ENCODE measurements around the gene TMEM132A.
"Not testable (repeated sequence)": the region's sequence is repeated elsewhere in the genome, so short reads cannot be mapped to it uniquely, and the experiment has no call there.

Gene TMEM132A

GRCh38 chr11:60964801-60965200, 40.5 kb downstream of the TMEM132A start:
- no peak for DNase-seq

DNA sequence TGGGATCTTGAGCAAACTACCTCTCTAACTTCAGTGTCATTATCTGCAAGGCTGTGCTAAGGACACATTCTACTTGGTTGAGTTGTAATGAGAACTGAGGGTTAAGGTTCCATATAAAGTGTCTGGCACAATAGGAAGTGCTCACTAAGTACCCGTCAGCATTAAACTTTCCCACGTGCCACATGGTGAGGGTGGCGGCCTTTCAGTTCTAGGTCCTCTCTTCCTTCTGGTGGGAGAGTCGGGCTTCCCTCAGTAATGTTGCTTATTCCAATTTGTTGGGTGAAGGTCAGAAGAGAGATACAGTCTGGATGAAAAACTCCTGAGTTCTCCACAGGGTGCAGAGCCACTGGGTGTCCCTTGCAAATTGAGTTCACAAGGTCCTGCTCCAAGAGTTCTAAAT, 42.6 kb downstream of the TMEM132A start:
- no peak for DNase-seq

DNA sequence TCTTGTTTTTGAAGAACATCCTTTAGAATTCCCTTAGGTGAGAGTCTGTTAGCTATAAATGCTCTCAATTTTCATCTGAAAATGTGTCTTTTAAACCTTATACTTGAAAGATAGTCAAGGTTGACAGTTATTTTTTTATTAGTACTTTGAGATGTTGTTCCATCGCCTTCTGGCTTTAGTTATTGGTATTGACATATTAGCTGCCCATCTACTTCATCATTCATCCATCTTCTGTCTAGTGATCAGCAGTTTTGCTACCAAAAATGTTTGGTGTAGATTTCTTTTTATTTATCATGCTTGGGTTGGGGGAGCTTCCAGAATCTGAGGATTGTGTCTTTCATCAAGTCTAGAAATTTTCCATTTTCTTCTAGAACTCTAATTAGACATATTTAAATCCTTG, 44.0 kb downstream of the TMEM132A start:
- no peak for DNase-seq

DNA sequence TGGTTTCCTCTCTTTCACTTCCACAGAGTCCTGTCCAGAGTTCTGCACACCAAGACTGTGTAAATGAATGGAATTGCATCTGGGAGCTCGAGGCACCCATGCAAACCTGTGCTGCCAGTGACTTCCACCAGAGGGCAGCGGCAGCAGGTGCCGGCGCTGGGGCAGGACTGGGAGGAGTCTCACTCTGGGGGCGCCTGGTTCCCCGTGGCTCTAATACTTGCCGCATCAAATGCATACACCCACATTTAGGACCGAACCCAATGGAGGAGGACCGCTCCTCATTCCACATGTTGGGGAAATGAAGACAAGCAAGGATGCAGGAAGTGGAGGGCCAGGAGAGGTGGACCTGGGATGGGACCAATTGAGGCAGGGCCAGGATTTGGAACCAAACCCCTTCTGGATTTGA, 46.1 kb downstream of the TMEM132A start:
- DNase-seq: peak in 1 of 2 experiments; percentile 20

- no peak for DNase-seq
Observed at GRCh38 chr11:60970890-60971289, 46.6 kb downstream of the TMEM132A start.

DNA sequence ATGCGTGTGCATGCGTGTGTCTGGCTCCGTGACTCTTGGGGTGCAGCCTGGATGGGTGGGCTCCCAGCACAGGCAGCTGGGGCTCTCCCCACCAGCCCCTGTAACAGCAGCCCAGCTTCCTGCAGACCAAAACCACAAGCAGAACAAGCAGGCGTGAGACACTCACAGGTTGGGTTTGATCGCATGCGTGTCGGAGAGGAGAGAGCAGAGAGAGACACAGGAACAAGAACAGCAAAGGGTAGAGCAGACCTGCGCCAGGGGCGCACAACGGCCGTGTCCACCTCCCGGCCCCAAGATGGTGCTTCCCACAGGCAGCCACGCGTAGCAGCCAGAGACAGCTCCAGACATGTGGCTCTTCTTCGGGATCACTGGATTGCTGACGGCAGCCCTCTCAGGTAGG, 47.3 kb downstream of the TMEM132A start, which contains the start of gene CD6:
Gene CD6, plus strand, starts transcription at position 161 of the 400 bp plus-strand sequence. Its CDS starts 186 bp downstream, at position 347.
- no peak for DNase-seq

GRCh38 chr11:60972182-60973030, 48.1 kb downstream of the TMEM132A start:
- no peak for DNase-seq

DNA sequence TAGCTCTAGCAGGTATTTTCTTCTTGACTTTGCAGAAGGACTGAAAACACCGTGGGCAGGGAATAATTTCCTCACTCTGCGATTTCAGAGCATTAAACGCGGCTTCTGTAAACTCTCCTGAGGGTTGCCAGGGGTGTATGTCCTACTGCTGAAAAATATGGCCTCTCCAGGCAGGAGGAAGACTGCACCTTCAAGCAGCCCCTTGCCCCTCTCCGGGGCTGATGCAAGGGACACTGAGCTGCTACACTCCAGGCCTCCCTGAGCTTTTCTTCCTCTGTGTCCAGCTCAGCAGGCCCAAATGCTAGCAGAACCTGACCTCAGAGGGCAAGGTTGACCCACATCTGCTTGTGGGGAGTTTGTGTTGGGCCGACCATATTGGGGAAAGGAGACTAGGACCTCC, 49.4 kb downstream of the TMEM132A start:
- DNase-seq: no peak

DNA sequence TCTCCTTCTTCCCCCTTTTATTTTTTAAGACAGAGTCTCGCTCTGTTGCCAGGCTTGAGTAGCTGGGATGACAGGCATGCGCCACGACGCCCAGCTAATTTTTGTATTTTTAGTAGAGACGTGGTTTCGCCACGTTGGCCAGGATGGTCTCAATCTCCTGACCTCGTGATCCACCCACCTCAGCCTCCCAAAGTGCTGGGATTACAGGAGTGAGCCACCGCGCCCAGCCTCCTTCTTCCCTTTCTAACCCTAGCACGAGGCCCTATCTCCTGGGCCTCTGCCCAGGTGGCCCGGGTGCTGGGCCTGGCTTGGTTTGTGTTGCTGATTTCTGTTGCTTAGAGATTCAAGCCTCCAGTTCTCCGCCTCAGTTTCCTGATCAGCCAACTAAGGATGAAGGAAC, 50.1 kb downstream of the TMEM132A start:
- not testable (repeated sequence) for DNase-seq

DNA sequence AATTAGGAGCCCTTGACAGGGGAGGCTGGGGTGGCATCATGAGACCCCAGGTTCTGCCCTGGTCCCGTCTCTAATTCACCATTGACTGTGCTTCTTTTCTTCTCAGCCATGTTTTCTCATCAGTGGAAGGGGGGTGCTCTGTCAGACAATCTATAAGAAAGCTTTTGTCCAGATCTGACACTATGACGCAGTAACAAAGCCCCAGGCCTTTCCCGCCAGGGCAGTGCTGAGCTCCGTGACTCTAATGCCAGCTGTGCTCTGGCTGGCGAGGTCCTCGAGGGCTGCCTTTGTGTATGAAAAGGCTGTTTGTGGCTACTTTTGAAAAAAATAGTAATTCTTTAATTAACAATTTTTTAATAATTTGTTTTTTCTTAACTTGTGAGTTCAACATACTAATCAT, 50.5 kb downstream of the TMEM132A start:
- DNase-seq: no peak

- no peak for DNase-seq
Observed at GRCh38 chr11:60977224-60977623, 53.0 kb downstream of the TMEM132A start.

GRCh38 chr11:60977836-60978235, 53.6 kb downstream of the TMEM132A start:
- DNase-seq: no peak

- DNase-seq: peak in 1 of 2 experiments; percentile 53
Observed at GRCh38 chr11:60978546-60979380, 54.5 kb downstream of the TMEM132A start.

DNA sequence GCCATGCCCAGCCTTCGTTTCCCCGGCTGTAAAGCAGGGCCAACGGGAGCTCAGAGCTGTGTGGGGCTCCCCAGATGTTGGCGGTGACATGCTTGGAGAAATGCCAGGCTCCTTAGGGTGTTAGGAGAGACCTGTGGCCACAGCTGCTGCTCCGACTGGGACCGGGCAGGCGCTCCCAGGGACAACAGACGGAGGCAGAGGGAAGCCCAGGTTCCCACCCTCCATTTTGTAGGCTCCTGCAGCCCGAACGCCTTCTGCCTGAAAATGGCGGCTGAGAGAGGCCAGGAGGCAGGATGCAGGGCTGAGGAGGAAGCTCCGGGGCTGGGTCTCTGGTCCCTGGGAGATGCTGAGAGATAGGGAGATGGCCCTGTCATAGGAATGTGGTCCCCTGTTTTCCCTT, 57.3 kb downstream of the TMEM132A start:
- no peak for DNase-seq

DNA sequence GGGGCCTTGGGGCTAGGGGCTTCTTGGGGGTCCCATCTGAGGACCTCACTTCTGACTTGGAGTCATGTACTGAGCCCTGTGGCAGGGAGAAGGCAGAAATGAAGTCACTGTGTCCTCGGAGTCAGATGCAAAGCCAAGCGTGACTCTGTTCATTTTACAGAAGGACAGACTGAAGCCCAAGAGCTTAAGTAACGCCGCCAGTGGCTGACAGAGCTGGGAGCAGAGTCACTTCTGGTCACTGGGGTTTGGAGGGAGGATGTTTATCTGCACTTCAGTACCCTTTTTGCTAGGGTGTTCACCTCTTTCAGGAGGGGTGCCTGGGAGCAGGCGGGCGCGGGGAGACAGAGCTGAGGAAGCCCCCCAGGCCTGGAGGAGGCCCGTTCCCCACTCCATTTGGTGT, 57.9 kb downstream of the TMEM132A start:
- DNase-seq: no peak

DNA sequence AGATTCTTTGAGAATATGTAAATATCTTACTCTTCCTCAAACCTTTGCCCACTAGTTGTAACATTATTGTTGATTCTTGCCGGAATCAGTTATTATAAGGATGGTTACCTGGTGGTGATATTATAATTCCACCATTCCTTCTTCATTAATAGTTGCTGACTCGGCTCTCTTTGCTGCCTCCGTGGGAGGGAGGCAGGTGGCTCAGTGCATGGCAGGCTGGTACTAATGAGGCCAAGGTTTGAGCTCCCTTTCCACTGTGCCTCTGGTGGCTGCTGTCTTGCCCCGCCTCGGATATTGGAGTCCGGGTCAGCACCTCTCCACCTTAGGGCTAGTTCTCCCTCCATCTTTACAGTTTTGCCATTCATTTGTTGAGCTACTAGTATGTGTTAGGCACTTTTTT, 59.9 kb downstream of the TMEM132A start:
- DNase-seq: no peak

DNA sequence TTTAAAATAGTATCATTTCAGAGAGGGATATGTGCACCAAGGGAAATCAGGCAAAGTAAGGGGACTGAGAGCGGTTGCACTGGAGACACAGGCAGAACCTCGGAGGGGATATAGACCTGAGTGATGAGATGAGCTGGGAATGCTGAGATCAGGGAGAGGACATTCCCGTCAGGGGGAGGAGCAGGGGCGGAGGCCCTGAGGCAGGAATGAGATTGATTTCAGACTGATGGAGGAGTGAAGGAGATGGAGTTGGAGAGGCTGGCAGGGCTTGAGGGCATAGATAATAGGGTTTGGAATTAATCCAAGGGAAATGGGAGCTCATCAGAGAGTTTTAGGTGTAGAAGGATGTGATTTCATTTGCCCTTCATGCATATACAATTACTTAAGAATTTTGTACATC, 60.4 kb downstream of the TMEM132A start:
- DNase-seq: no peak

GRCh38 chr11:60985501-60985900, 61.2 kb downstream of the TMEM132A start:
- no peak for DNase-seq

DNA sequence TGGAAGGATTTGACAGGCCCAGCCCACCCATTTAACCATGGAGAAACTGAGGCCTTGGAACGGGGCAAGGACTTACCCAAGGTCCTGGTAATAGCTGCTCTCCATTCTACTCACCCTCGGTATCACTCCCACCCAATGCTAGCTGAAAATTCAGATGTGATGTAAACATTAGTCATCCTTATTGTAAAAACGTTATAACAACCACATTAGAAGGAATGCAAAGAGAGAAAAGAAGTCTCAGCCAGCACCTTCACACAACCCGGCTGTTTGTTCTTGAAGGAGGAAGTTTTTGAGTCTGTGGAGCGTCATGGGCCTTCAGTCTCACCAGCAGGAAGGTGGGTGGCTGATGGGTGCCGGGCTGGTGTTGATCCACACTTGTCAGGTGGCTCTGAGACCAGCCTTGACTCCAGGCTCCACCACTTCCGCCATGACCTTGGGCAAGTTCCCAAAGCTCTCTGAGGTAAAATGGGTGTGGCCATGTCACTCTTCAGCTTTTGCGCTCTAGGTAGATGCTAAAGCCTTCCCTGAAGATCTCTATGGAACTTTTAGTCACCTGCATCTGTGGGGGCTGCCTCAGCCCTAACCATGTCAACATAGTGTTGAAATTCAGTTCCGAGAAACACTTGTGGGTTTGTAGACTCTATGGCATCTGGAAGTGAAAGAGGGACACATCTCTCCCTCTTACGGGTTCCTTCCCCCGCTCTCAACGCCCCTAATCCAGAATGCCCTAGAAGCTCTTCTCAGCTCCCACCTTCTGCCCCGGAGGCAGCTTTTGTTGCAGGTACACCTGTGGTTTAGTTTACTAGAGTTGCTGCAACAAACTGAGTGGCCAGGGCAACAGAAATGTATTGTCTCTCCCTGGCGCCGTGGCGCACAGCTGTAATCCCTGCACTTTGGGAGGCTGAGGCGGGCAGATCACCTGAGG, 62.0 kb downstream of the TMEM132A start:
- DNase-seq: no peak
